CD4-positive, alpha-beta T cell treated with Interferon gamma for 1 hour (primary cell): ENCODE measurements around the gene LDLRAD2.
"Not testable (repeated sequence)": the region's sequence is repeated elsewhere in the genome, so short reads cannot be mapped to it uniquely, and the experiment has no call there.

Experiments
- DNase-seq: peaks from one replicate; pipeline ENCODE4 v3.0.0-alpha.2; 2020

LDLRAD2 gene

DNA sequence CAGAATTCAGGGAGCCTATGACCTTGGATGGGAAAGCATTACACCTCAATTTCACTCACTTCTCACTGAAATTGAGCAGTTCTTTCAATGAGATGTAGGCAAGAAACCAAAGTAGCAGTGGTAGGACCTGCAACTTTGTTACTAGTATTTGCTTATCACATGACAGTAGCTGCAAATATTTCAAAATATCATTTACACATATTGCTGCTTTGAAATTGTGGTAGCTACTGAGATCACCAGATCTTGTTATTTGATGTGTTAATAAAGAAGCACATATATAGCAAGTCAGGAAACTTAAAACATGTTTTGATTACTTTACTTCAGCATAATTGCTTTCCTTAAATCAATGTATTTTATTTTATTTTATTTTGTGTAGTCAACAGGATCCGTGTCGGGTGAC lies 12.9 kb downstream of the LDLRAD2 start:
- no peak for DNase-seq

DNA sequence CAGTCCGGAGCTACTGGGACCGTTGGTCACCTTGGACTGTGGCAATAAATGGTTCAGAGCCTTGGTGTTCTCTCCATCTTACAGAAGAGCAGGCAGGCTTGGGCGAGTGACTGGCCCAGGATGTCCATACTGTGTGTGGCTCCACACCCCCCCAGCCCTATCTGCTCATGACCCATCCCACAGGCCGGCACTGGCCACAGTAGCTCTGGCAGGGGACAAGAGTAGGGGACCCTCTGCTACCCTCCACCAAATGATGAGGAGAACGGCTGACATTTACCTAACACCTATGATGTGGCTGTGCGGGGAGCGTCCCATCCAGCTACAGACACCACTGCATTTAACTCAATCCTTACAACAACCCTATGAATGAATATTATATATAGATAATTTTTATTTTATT lies 13.3 kb downstream of the LDLRAD2 start:
- DNase-seq, result no peak

DNA sequence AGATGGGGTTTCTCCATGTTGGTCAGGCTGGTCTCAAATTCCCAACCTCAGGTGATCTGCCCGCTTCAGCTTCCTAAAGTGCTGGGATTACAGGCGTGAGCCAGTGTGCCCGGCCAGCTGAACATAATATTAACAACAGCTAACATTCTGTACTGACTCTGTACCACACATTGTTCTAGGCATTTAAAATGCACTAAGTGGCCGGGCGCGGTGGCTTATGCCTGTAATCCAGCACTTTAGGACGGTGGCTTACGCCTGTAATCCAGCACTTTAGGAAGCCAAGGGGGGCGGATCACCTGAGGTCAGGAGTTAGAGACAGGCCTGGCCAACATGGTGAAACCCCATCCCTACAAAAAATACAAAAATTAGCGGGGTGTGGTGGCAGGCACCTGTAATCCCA lies 14.6 kb downstream of the LDLRAD2 start:
- DNase-seq, result not testable (repeated sequence)

DNA sequence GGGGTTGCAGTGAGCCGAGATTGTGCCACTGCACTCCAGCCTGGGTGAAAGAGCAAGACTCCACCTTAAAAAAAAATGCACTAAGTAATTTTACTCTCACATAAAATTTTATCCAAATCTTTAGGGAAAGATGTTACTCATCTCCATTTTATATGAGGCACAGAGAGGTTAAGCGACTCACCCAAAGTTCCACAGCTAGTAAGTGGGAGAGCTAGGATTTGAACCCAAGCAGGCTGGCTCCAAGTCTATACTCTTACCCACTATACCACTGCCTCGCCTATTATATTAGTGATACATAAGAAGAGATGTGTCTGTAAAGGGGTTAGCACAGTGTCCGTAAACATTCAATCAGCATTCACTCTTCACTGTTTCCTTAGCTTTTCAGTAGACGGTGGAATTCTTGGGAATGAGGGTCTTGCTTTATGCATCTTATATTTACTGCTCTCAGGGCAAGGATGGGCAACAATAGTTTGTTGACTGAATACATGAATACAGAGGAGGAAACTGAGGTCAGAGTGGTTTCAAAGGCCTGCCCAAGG lies 15.1 kb downstream of the LDLRAD2 start:
- DNase-seq, result no peak

DNA sequence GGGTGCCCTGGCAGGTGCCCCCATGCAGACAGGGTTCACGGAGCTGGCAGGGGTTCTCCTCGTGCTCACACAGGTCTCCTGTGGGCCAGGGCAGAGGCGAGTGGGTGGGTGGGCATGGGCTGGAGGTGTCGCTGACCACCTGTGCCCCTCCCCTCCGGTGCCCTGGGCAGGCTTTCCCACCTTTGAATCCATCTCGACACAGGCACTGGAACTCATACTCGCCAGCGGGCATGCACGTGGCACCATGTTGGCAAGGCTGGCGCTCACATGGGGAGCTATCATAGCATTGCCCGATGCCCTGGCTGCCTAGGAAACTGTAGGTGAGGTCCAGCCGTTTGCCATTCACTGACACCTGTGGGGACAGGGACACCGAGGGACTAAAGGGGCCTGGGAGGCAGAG lies 16.0 kb downstream of the LDLRAD2 start:
- DNase-seq, result no peak

DNA sequence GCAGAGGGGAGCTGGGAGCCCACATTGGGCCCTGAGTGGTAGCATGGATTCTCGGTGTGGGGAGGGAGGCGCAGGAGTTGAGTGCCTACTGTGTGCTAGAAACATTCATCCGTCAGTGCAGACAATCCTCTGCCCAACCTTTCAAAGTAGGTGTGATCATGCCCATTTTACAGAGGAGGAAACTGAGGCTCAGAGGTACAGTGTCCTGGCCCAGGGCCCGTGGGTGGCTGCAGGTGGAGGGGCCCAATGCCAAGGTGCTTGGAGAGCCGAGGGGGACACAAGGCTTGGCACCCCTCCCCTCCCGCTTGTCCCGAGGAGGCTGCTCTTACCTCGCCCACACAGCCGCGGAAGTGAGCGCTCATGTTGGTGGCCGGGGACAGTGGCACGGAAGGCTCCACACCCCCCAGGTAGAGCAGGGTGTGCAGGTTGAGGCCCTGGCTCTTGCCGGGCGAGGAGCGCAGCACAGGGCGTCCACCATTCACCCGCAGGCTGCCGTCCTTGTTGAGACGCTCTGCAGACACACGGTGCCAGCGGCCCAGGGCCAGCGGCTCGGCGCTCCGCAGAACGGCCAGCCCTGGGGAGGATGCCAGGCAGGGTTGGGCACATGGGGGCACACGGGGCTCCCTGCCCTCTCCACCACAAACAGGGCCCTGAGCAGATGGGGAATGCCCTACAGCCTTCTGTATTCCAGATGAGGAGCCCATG lies 16.6 kb downstream of the LDLRAD2 start:
- no peak for DNase-seq

DNA sequence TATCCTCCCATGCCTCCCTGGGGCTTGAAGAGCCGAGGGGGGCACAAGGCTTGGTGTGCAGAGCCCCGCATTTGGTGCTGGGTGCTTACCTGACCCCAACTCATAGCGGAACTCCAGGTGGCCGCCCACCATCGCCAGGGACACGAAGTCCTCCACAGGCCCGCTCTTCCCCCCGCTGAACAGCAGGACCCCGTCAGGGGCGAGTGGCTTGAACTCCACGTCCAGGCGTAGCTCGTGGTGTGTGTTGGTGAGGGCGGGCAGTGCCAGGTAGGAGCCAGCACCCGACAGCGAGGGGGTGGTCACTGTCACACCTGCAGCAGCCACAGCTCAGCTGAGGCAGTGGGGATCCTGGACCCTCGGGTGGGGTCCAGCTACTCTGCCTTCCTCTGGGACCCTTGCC lies 17.2 kb downstream of the LDLRAD2 start:
- DNase-seq, result no peak

DNA sequence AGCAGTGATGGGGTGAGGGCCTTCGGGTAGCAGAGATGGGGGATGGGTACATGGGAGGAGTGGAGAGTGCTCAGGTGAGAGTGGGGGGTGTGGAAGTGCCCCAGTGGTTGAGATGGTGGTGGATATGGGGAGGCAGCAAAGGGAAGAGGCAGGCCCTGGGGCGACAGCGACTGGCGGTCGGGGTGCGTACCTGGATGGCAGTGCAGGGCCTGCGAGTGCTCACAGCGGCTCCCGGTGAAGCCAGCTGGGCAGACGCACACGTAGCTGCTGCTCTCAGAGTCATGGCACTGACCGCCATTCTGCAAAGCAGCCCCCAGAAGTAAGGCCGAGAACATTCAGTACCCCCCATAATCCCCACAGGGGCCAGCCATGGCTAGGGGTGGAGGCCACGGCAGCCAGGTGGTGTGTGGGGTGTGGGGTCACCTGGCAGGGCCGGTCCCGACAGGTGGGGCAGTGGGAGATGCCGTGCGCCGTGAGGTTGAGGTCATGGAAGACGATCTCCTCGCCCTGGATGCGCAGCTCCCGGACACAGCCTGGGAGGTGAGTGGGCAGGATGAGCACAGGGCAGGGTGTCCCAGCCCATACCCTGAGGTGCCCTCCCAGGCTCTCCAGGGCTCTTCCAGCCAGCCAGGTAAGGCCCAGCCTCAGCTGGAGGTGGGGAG lies 18.9 kb downstream of the LDLRAD2 start:
- no peak for DNase-seq

DNA sequence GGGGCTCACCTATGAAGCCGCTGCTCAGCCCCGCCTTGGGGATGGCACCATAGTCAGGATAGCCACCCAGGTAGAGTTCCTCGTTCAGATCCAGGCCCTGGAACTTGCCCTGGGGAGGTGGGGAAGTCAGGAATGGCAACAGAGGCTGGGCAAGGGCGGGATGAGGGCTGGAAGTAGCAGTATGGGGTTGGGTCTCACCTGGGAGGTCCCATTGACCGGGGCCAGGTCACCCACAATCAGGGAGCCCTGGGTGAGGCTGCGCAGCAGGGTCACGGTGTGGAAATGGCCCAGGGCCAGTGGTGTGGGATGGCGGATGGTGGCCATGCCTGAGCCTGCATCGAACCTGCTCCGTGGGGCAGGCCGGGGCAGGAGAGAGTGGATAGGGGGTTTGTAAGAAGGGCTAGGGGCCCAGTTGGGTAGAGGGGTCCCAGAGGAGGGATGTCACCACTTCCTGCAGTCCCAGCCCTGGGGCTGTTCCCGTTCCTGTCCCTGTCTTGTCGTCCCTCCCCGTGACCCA lies 19.4 kb downstream of the LDLRAD2 start:
- DNase-seq, result no peak

DNA sequence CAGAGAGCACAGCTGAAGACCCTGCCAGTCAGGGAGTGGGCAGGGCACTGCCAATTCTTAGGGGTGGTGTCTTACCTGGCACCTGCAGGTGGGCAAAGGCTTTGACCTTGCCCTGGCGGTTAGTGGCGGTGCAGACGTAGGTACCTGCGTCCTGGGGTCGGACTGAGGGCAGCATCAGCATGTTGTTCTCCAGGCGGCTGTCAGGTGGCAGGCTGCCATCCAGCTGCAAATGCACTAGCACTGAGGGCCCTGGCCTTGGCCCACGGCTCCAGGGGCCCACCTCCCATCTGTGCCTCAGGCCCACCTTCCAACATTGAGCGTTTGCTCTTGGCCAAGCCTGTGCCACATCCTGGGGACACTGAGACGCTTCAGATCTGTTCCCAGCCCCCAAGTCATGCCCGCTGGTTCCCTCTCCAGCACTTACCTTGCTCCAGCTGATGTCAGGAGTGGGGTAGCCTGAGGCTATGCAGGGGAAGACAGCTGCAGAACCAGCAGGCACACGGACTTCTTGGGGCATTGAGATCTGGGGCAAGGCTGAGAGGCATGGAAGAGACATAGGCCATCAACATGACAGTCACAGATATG lies 21.4 kb downstream of the LDLRAD2 start:
- no peak for DNase-seq

DNA sequence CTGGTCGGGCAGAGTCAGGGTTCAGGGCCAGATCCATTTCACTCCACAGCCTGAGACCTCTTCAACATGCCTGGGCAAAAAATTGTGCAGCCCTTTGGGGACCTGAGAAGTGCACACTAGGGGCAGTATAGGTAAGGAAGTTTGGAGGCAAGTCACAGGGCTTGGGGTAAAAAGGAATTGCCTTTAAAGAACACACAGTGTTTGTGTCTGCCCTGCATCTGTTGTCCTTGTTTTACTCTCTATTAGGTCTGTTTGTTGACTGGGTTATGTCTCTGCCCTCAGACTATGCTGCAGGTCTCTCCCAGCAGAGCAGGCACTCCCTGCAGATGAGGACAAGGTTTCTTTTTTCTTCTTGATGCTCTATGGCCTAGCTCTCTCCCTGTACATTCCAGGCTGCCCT lies 22.0 kb downstream of the LDLRAD2 start:
- no peak for DNase-seq

DNA sequence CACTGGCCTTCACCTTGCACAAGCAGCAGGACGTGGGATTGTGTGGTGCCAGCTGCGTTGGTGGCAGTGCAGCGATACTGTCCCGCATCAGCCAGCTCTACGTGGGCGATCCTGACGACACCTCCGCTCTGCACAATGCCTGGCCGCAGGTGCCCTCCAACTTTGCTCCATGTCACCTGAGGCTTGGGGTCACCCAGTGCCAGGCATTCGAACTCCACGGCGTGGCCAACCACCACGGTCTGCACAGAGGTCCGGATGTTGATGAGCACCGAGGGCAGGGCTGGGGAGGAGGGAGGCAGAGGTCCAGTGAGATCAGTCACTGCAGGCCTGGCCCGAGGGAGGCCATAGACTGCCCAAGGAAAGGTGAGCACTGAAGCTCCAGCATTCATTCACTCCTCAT lies 22.6 kb downstream of the LDLRAD2 start:
- DNase-seq, result no peak

DNA sequence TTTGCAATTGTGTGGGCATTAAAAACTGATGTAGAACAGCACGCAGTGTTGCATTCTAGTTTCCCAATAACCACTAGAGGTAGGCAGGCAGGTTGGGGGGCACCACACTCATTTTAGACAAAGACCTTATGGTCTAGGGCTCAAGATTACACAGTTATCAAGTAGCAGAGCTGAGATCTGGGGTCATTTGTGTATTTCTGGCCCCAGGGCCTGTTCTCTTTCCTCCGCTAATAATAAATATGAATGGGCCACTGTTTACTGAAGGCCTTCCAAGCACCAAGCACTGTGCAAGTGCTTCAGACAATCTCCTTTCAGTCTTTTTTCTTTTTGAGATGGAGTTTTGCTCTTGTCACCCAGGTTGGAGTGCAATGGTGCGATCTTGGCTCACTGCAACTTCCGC lies 23.9 kb downstream of the LDLRAD2 start:
- no peak for DNase-seq

DNA sequence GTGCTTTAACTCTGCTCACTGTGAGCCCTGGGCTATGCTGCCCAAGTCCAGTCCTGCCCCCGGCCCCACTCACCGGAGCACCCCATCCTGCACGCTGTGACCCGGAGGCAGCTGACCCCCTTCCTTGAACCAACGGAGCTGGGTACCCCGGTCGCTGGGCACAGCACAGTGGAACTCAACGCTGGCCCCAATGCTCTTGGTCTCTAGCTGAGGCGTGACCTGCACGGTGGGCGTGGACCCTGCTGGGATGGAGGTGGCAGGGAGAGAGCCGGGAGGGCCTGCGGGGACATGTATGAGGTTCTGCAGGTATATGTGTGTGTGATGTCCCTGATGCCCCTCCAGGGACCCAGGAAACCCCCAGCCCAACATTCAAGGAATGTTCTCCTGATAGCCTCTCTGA lies 24.7 kb downstream of the LDLRAD2 start:
- no peak for DNase-seq

DNA sequence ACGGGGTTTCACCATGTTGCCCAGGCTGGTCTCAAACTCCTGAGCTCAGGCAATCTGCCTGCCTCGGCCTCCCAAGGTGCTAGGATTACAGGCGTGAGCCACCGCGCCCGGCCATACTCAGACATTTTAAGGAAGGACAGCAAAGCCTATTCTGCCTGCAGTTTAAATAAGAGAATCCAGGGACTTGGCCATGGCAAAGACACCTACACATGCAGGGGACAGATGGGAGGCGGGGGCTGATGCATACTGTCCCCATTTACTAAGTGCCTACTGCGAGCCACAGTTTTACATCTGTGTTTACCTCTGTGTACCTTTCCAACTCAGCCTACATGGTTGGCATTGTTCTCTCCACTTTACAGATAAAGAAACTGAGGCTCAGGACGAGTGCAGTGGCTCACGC lies 25.4 kb downstream of the LDLRAD2 start:
- DNase-seq, result no peak

DNA sequence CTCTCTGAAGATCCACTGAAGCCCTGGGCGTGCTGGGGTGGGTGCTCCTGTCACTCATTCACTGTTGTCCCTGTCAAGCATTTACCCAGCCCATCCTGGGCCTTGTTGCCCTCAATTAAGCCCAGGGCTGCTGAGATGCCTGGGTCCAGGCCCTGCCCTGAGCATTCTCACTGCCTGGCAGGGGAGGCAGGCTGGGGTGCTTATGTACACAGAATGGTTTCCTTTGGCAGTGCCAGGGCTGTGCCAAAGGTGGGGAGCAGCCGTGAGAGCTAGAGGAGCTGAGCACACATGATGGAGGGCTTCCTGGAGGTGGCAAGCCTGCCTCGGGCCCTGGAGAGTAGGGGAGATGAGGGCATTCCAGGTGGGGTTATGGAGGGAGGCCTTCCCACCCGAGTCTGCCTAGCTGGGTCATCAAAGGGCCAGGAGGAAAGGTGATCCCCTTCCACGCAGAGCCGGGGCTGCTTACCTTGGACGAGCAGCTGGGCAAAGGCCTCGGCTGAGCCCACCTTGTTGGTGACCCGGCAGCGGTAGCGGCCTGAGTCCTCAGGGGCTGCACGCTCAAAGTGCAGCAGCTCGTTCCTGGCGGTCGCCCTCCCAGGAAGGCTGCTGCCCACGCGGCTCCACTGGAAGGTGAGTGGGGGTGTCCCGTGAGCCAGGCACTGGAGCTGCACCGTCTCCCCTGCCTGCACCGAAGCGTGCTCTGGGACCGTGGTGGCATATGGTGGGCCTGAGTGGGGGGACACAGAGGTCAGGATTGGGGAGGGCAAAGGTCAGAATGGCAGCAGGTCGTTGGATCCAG lies 26.5 kb downstream of the LDLRAD2 start:
- DNase-seq, result no peak

DNA sequence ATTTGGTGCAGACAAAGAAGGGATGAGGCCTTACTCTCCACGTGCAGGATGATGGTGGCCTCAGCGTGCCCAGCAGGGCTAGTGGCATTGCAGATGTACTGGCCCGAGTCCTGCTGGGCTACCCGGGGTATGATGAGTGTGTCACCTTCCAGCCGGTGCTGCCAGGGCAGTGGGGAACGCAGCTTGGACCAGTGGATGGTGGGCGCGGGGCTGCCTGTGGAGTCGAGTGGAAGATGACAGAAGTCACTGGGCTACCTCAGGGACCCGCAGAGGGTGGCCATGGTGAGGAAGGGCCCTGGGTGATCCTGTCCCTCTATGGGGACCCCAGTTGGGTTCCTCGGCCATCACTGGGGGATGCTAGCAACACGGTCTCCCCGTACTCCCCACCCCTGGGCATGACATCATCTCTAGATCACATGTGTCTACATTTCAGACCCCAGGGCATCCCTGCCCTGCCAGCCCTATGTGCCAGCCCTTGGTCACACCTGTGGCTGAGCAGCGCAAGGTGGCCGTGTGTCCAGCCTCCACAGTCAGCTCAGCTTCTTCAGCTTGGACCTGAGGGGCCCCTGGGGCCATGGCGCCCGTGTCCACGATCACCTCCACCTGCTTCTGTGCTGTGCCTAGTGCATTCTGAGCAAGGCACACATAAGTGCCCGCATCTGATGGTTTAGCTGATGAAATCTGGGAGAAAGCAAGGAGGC lies 27.4 kb downstream of the LDLRAD2 start:
- DNase-seq, result no peak

DNA sequence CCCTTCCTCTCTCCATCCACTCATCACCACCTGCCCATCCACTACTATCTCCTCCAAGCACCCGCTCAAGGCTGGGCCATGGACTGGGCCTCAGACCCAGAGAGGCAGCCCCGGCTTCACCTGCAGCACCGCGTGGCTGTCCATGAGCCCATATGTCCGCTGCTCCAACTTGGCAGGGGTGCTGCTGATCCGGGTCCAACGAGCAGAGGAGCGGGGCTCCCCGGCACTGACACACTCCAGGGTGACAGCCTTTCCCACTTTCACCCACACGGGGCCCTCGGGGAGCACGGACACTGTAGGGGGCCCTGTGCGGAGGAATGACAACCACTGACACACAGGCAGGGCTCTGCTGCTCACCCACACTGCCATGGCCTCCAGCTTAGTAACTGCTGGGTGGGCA lies 28.9 kb downstream of the LDLRAD2 start:
- no peak for DNase-seq

DNA sequence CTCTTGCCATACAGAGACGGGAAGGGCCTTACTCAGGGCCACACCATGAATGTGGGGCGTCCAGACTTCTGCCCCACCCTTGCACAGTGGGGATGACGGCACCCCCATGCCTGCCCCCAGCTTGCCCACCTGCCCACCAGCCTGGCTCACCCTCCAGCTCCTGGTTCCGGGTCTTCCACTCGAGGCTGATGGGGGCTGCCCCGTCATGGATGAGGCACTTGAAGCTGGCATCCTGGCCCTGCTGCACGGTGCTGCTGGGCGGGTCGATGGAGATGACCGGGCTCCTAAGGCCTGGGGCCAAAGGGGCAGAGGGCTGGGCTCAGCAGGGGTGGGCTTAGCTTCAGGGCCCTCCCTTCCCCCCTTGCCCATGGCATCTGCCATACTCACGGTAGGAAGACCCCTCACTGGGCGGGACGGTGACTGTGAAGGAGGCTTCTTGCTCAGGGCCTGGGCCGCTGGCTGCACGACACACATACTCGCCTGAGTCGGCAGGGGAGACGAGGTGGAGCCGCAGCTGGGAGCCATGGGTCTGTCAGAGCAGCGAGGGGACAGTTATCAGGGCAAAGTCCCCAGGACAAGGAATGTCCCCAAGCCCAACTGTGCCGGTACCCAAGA lies 29.9 kb downstream of the LDLRAD2 start:
- no peak for DNase-seq

DNA sequence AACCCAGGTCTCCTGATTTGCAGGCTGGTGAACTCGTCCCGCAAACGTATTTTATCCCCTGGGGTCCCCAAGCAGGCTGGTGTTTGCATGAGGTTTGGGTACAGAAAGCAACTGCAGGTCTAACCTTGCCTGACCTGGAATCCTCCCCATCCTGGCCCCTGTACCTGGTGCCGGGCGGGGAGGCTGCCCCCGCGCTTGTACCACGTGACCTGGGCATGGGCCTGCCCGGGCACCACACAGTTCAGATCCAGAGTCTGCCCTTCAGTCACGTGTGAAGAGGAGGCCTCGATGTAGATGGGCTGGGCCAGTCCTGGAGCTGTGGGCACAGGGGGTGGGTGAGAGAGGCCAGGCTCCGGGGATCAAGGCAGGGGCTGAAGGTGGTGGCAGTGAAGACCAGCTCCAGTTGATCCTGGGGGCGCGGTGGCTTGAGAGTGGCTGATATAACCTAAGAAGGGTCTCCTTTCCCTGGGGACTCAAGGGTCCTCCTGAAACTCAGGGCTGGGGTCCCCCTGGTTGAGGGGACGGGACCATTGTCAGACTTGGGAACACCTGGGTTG lies 30.6 kb downstream of the LDLRAD2 start:
- no peak for DNase-seq

DNA sequence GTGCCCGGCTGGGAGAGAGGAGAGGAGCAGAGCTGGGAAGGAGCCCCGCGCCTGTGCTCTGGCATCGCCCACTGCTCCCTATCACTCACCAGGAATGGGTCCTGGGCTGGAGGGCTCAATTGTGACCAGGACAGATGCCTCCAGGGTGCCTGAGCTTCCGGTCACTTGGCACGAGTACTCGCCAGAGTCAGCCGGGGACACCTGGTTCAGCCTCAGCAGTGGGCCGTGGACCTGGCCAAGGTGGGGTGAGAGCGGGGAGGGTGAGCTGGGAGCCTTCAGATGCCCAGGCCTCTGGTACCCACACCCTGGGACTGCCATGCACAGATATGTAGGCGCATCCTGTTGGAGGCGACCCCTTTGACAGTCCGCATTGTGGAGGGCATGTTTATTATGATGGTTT lies 31.1 kb downstream of the LDLRAD2 start:
- no peak for DNase-seq

DNA sequence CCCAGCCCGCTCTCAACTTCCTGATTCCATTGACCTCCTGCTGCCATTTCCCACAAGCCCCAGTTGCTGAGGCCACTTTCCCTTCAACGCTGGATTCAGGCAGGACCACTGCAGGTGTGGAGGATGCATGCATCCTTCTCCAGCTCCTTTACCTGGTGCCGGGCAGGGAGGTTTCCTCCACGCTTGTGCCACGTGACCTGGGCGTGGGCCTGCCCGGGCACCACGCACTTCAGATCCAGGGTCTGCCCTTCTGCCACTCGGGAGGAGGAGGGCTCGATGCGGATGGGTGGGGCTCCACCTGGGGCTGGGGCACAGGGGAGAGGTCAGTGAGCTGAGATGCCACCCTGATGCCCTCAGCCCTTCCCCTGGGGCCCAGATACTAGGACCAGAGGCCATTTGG lies 31.9 kb downstream of the LDLRAD2 start:
- no peak for DNase-seq
